ENCODE measurements around the gene MEF2D. TPM values are rescaled to one million over a fixed set of nuclear protein-coding genes. Genes with fewer than 3 reads are reported as not detected.

The MEF2D gene
- total RNA-seq, 5 donors from 2014 or later (not counting 1 experiment from before 2014, with no cell fraction given) = 60.7 to 133 (median 79.3) TPM

DNA sequence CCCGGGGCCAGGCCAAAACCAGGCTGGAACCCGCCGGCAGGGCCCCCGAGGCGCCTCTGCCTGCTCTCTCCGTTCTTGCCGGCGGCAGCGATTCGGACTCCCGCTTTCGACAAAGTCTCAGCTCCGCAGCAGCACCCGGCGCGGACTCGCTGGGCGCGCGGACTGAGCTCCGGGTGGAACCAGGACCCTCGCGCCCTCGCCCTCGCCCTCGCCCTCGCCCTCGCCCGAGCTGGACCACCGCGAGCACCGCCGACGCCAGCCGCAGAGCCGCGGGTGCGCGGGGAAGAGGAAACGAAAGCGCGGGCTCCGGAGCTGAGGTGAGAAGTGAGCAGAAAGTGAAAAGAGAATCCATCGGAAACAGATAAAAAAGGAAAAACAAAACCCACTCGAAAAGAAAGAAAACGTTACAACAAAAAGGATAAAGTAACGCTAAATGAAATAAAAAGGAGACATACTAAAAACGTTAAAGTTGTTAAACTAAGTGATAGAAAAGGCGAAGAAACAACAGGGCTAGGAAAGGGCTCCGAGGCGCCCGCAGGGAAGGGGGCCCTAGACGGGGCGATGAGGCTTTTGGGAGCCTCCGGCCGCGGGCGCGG is 64.9 kb downstream of the MEF2D start:
- peaks cover 26 to 41% (median 29%) of the 10 kb centered on the region in 3 donors for H3K4me1 Mint-ChIP-seq
- WGBS (ENCODE audit: insufficient coverage) = 3% methylated on average over 34 of the region's 59 CpGs
- H3K27ac Mint-ChIP-seq = peak overlapping the region in 1 of 2 donors; percentile 62
- ATAC-seq (replicated peaks in 1 of 4) (peak; percentile 32 to 56 (median 50)), DNase-seq (peak in 6 of 35 experiments; percentile 13 to 51 (median 20))
- CTCF ChIA-PET = interaction anchor here in 1 of 2 donors (0.6 kb wide), 1 partner anchor 116 kb away, joined by 3 read pairs; no protein-coding TSS in a partner anchor
- H3K9me3 Mint-ChIP-seq = no peaks in the 10 kb centered on the region
- peak overlapping the region; percentile 74 to 78 (median 76) for H3K4me3 Mint-ChIP-seq
- Histone ChIP-seq H3K4me1 (ENCODE audit: control insufficient read depth in 1 of 2, extremely low read depth in 1 of 2, insufficient read depth in 2 of 2, low read length in 2 of 2) (peaks cover 11 to 34% of the 10 kb centered on the region in 2 experiments), H3K27ac (ENCODE audit: low read length) (no peak overlapping the region), H3K4me3 (ENCODE audit: control insufficient read depth in 1 of 2, extremely low read depth in 1 of 2, low read length in 1 of 2) (peak overlapping the region; percentile 26 to 68), H3K36me3 (ENCODE audit: control insufficient read depth in 2 of 2, extremely low read depth in 1 of 2, insufficient read depth in 1 of 2, low read length in 1 of 2) (no peaks in the 10 kb centered on the region), H3K27me3 (replicated peaks in 1 of 2; ENCODE audit: control insufficient read depth in 2 of 2, extremely low read depth in 1 of 2, insufficient read depth in 2 of 2, low read length in 1 of 2) (peaks cover 29 to 81% of the 10 kb centered on the region in 2 experiments), H3K9me3 (no peaks in the 10 kb centered on the region)
- POLR2A ChIA-PET = no interaction called here
- H3K36me3 Mint-ChIP-seq = no peaks in the 10 kb centered on the region
- peaks cover 76 to 89% of the 10 kb centered on the region in 2 donors for H3K27me3 Mint-ChIP-seq

DNA sequence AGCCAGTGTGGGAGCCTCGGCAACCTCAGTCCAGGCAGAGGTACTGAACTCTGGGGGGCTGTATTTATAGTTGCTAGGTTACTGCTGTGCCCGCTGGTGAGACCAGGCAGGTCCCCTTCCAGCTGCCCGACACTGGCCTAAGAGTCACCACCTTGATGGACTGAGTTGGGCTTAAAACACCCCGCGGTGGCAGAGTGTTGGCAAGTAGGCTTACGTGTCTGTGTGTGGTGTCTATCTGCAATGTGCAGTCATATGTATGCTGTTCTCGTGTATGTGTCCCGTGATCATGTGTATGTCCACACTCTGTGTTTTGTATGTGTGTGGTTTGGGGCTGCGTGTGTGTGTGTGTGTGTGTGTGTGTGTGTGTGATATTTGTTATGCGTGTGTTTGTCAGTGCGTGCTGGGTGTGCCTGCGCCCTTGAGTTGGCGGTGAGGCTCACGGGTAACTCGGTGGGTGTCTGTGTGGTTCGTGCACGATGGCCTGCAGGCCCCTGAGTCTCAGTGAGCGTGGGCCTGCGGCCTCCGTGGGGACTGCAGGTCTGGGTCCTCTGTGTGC is 65.5 kb downstream of the MEF2D start:
- ChIA-PET POLR2A (no interaction called here), CTCF (interaction anchor here in 1 of 2 donors (0.6 kb wide), 1 partner anchor 116 kb away, joined by 3 read pairs; no protein-coding TSS in a partner anchor)
- Mint-ChIP-seq H3K36me3 (no peaks in the 10 kb centered on the region), H3K4me1 (peaks cover 26 to 41% (median 29%) of the 10 kb centered on the region in 3 donors), H3K27ac (peak overlapping the region in 1 of 2 donors; percentile 21), H3K4me3 (peak overlapping the region; percentile 34 to 76 (median 72)), H3K9me3 (no peaks in the 10 kb centered on the region), H3K27me3 (peaks cover 75 to 87% of the 10 kb centered on the region in 2 donors)
- peak overlapping the region; percentile 26 to 68 for H3K4me3 ChIP-seq (ENCODE audit: control insufficient read depth in 1 of 2, extremely low read depth in 1 of 2, low read length in 1 of 2)
- H3K9me3 ChIP-seq = no peaks in the 10 kb centered on the region
- H3K4me1 ChIP-seq (ENCODE audit: control insufficient read depth in 1 of 2, extremely low read depth in 1 of 2, insufficient read depth in 2 of 2, low read length in 2 of 2) = peaks cover 11 to 34% of the 10 kb centered on the region in 2 experiments
- 20% methylated on average over 19 of the region's 20 CpGs for WGBS (ENCODE audit: insufficient coverage)
- no peaks in the 10 kb centered on the region for H3K36me3 ChIP-seq (ENCODE audit: control insufficient read depth in 2 of 2, extremely low read depth in 1 of 2, insufficient read depth in 1 of 2, low read length in 1 of 2)
- ATAC-seq (replicated peaks in 1 of 4) (peak in 2 of 4 experiments; percentile 18 to 34), DNase-seq (no peak)
- H3K27ac ChIP-seq (ENCODE audit: low read length) = no peak overlapping the region
- peaks cover 29 to 81% of the 10 kb centered on the region in 2 experiments for H3K27me3 ChIP-seq (replicated peaks in 1 of 2; ENCODE audit: control insufficient read depth in 2 of 2, extremely low read depth in 1 of 2, insufficient read depth in 2 of 2, low read length in 1 of 2)

DNA sequence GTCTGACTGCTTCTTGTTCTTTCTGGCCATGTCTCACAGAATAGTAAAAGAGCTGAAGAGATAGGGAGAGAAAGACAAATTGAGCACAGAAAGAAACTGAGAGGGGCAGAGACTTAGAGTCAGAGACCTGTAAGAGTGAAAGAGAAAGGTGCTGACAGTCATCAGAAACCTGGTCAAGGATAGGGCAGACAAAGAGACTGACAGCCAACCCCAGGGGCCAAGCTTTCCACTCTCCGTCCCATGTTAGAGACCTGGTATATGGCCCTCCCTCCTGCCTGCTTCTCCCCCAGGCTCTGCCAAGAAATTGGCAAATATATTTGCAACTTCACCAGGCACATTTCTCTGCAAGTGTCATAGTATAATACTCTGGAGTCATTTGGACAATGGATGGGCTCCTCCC is 67.0 kb downstream of the MEF2D start:
- POLR2A ChIA-PET = no interaction called here
- H3K27me3 ChIP-seq (replicated peaks in 1 of 2; ENCODE audit: control insufficient read depth in 2 of 2, extremely low read depth in 1 of 2, insufficient read depth in 2 of 2, low read length in 1 of 2) = peaks cover 26 to 82% of the 10 kb centered on the region in 2 experiments

DNA sequence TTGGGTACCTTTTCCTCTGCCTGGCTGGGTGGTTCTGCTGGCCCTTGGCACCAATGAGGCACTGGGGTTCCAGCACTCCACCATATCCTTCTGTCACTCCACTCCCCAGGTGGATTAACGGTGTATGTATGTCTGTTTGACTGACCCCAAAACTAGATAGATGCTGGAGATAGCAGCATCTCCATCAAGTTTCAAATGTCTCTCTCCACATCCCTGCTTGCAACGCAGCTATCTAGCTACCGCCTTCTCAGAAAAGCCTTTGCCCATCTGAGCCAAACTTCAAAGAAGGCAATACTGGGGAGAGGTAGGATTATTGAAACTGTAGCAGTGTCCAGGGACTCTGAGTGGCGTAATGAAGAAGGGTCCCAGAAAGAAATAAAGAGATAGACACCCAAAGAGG is 67.5 kb downstream of the MEF2D start:
- H3K36me3 Mint-ChIP-seq = no peaks in the 10 kb centered on the region
- H3K9me3 Mint-ChIP-seq = no peaks in the 10 kb centered on the region
- H3K4me3 ChIP-seq (ENCODE audit: control insufficient read depth in 1 of 2, extremely low read depth in 1 of 2, low read length in 1 of 2) = no peak overlapping the region
- no peak for DNase-seq
- ChIA-PET CTCF (interaction anchor here in 1 of 2 donors (5.3 kb wide), 1 partner anchor 47 kb away, joined by 23 read pairs; no protein-coding TSS in a partner anchor), POLR2A (no interaction called here)
- peaks cover 3 to 25% of the 10 kb centered on the region in 2 experiments for H3K4me1 ChIP-seq (ENCODE audit: control insufficient read depth in 1 of 2, extremely low read depth in 1 of 2, insufficient read depth in 2 of 2, low read length in 2 of 2)
- no peak overlapping the region for H3K4me3 Mint-ChIP-seq
- peaks cover 80 to 89% of the 10 kb centered on the region in 2 donors for H3K27me3 Mint-ChIP-seq
- peaks cover 26 to 88% of the 10 kb centered on the region in 2 experiments for H3K27me3 ChIP-seq (replicated peaks in 1 of 2; ENCODE audit: control insufficient read depth in 2 of 2, extremely low read depth in 1 of 2, insufficient read depth in 2 of 2, low read length in 1 of 2)
- ATAC-seq (replicated peaks in 1 of 4) = no peak
- H3K27ac Mint-ChIP-seq = no peak overlapping the region
- no peaks in the 10 kb centered on the region for H3K36me3 ChIP-seq (ENCODE audit: control insufficient read depth in 2 of 2, extremely low read depth in 1 of 2, insufficient read depth in 1 of 2, low read length in 1 of 2)
- no peak overlapping the region for H3K27ac ChIP-seq (ENCODE audit: low read length)
- H3K4me1 Mint-ChIP-seq = peaks cover 14 to 29% (median 19%) of the 10 kb centered on the region in 3 donors
- H3K9me3 ChIP-seq = no peaks in the 10 kb centered on the region
- 40% methylated on average over 1 of the region's 4 CpGs for WGBS (ENCODE audit: insufficient coverage)

More for the DNA sequence above, 67.0 kb downstream of the MEF2D start:
- no peaks in the 10 kb centered on the region for H3K9me3 ChIP-seq
- CTCF ChIA-PET = interaction anchor here in 1 of 2 donors (5.3 kb wide), 1 partner anchor 48 kb away, joined by 23 read pairs; no protein-coding TSS in a partner anchor
- peaks cover 19 to 35% (median 23%) of the 10 kb centered on the region in 3 donors for H3K4me1 Mint-ChIP-seq
- peaks cover 6 to 26% of the 10 kb centered on the region in 2 experiments for H3K4me1 ChIP-seq (ENCODE audit: control insufficient read depth in 1 of 2, extremely low read depth in 1 of 2, insufficient read depth in 2 of 2, low read length in 2 of 2)
- no peaks in the 10 kb centered on the region for H3K36me3 ChIP-seq (ENCODE audit: control insufficient read depth in 2 of 2, extremely low read depth in 1 of 2, insufficient read depth in 1 of 2, low read length in 1 of 2)
- H3K4me3 ChIP-seq (ENCODE audit: control insufficient read depth in 1 of 2, extremely low read depth in 1 of 2, low read length in 1 of 2) = no peak overlapping the region
- no peak overlapping the region for H3K27ac Mint-ChIP-seq
- no peak overlapping the region for H3K4me3 Mint-ChIP-seq
- peaks cover 78 to 88% of the 10 kb centered on the region in 2 donors for H3K27me3 Mint-ChIP-seq
- 50% methylated on average over 1 of the region's 1 CpG for WGBS (ENCODE audit: insufficient coverage)
- H3K36me3 Mint-ChIP-seq = no peaks in the 10 kb centered on the region
- no peak overlapping the region for H3K27ac ChIP-seq (ENCODE audit: low read length)
- H3K9me3 Mint-ChIP-seq = no peaks in the 10 kb centered on the region
- DNase-seq (no peak), ATAC-seq (replicated peaks in 1 of 4) (no peak)

DNA sequence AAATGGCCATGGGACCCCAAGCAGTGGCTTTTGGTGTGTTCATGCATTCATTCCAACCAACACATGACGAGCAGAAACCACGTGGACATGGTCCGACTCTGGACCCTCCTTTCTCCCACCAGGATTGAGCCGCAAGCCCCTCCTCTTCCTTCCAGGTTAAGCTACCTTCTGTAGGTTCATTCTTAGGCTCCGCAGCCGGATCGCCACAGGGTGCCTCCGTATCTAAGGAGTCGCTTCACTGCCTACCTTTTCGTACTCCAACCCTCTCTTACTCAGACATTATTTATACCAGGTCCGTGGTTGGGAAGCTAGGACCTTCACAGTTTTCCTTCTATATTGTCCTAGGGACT is 67.9 kb downstream of the MEF2D start:
- no peak overlapping the region for H3K4me3 ChIP-seq (ENCODE audit: control insufficient read depth in 1 of 2, extremely low read depth in 1 of 2, low read length in 1 of 2)
- ChIA-PET POLR2A (no interaction called here), CTCF (interaction anchor here in 1 of 2 donors (0.7 to 5.3 kb wide), 3 partner anchors 13 to 157 kb away, joined by 3 to 23 read pairs (median 4); no protein-coding TSS in a partner anchor)
- H3K36me3 ChIP-seq (ENCODE audit: control insufficient read depth in 2 of 2, extremely low read depth in 1 of 2, insufficient read depth in 1 of 2, low read length in 1 of 2) = no peaks in the 10 kb centered on the region
- H3K4me1 ChIP-seq (ENCODE audit: control insufficient read depth in 1 of 2, extremely low read depth in 1 of 2, insufficient read depth in 2 of 2, low read length in 2 of 2) = peaks cover 3 to 25% of the 10 kb centered on the region in 2 experiments
- no peak for ATAC-seq (replicated peaks in 1 of 4)
- H3K27me3 Mint-ChIP-seq = peaks cover 81 to 90% of the 10 kb centered on the region in 2 donors
- WGBS (ENCODE audit: insufficient coverage) = 10% methylated on average over 11 of the region's 11 CpGs
- DNase-seq = no peak
- no peak overlapping the region for H3K4me3 Mint-ChIP-seq
- H3K27ac Mint-ChIP-seq = no peak overlapping the region
- no peak overlapping the region for H3K27ac ChIP-seq (ENCODE audit: low read length)
- H3K4me1 Mint-ChIP-seq = peaks cover 14 to 26% (median 16%) of the 10 kb centered on the region in 3 donors
- peaks cover 26 to 90% of the 10 kb centered on the region in 2 experiments for H3K27me3 ChIP-seq (replicated peaks in 1 of 2; ENCODE audit: control insufficient read depth in 2 of 2, extremely low read depth in 1 of 2, insufficient read depth in 2 of 2, low read length in 1 of 2)
- H3K9me3 ChIP-seq = no peaks in the 10 kb centered on the region
- H3K9me3 Mint-ChIP-seq = no peaks in the 10 kb centered on the region
- no peaks in the 10 kb centered on the region for H3K36me3 Mint-ChIP-seq

Data from T-cell (primary cell).